Vagina (tissue), 2 donors: ENCODE measurements around the gene NMNAT3. TPM values are rescaled to one million over a fixed set of nuclear protein-coding genes. Genes with fewer than 3 reads are reported as not detected.

Experiments
- DNase-seq, 2 donors: peaks; one replicate each; pipeline ENCODE4 v3.0.0-alpha.2; 2017; ENCODE audit errors: extremely low spot score in 2 of 2
- H3K27ac ChIP-seq: fragments of 200-600 bp; sonication (generic); one replicate; pipeline ENCODE4 v1.5.1; 2019
- H3K27me3 ChIP-seq: fragments of 200-600 bp; sonication (generic); one replicate; pipeline ENCODE4 v1.5.1; 2019
- H3K36me3 ChIP-seq, 2 donors: fragments of 200-600 bp; sonication (generic); one replicate each; pipeline ENCODE4 v1.5.1; 2017 to 2019
- H3K4me1 ChIP-seq: fragments of 200-600 bp; sonication (generic); one replicate; pipeline ENCODE4 v1.5.1; 2019
- H3K4me3 ChIP-seq, 2 donors: fragments of 200-600 bp; sonication (generic); 1 replicate in 1 of 2; 2 replicates in 1 of 2; pipeline ENCODE4 v1.5.1; 2016 to 2019
- H3K9me3 ChIP-seq: fragments of 200-600 bp; sonication (generic); one replicate; pipeline ENCODE4 v1.5.1; 2019
- POLR2A ChIP-seq, 2 donors: fragments of 450-650 bp; IDR thresholded peaks; one replicate each; pipeline ENCODE4 v1.6.1; 2017; ENCODE audit warnings: antibody characterized with exemption in 2 of 2, mild to moderate bottlenecking in 2 of 2, moderate library complexity in 2 of 2
- POLR2AphosphoS5 ChIP-seq, 2 donors: sonication (generic); formaldehyde crosslinking; IDR thresholded peaks; one replicate each; pipeline ENCODE4 v1.9.0; 2017; ENCODE audit warnings: antibody characterized with exemption in 2 of 2, mild to moderate bottlenecking in 2 of 2, low read depth in 1 of 2; ENCODE audit not compliant: insufficient read depth in 1 of 2
- intact Hi-C: fragments of 100-400 bp; cut with DNase I; formaldehyde crosslinking; loops from one replicate; pipeline ENCODE4 v1.15.1; 2023
- total RNA-seq: library from RNA; depleted of rRNA; stranded (reverse); fragments of >200 nt; gene quantifications from one replicate; pipeline ENCODE4 v1.2.3, GENCODE V29; 2016
- TF ChIP-seq, protein P1 (sequence below), 3 experiments: fragments of 450-650 bp in 2 of 3; fragments of 200-600 bp in 1 of 3; sonication (generic) in 1 of 3; IDR thresholded peaks; one replicate each; pipeline ENCODE4 v1.5.1; 2017 to 2019; ENCODE audit warnings: antibody characterized with exemption in 3 of 3, mild to moderate bottlenecking in 2 of 3, moderate library complexity in 2 of 3

Gene NMNAT3
- total RNA-seq, 1 donor from 2014 or later: 17.4 TPM

DNA sequence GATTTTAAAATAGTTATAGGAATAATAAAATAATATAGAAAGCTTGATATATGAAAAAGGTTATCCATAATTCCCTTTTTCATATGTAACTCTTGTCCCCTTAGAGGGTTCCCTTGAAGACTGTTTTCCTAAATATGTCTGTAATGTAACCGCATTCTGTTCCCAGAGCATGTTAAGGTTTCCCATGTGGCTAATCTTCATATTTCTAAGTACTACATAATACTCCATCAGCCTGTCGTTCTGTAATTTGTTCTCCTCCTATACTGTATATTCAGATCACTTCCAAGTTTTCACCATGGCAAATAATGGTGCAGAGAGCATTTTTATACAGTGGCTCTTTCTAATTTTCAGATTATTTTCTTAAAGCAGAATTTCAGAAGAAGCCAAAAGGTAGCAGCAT lies 6.7 kb downstream of the NMNAT3 start:
- Histone ChIP-seq H3K4me1 (peaks cover 3% of the 10 kb centered on the region), H3K36me3 (no peaks in the 10 kb centered on the region), H3K9me3 (no peaks in the 10 kb centered on the region), H3K27ac (no peak overlapping the region), H3K4me3 (no peak overlapping the region), H3K27me3 (no peaks in the 10 kb centered on the region)
- DNase-seq: no peak
- TF ChIP-seq POLR2AphosphoS5 (IDR thresholded peaks at IDR 0.05; ENCODE audit: insufficient read depth in 1 of 2, low read depth in 1 of 2) (no peak), POLR2A (IDR thresholded peaks at IDR 0.05) (no peak)
- TF ChIP-seq, protein P1, sequence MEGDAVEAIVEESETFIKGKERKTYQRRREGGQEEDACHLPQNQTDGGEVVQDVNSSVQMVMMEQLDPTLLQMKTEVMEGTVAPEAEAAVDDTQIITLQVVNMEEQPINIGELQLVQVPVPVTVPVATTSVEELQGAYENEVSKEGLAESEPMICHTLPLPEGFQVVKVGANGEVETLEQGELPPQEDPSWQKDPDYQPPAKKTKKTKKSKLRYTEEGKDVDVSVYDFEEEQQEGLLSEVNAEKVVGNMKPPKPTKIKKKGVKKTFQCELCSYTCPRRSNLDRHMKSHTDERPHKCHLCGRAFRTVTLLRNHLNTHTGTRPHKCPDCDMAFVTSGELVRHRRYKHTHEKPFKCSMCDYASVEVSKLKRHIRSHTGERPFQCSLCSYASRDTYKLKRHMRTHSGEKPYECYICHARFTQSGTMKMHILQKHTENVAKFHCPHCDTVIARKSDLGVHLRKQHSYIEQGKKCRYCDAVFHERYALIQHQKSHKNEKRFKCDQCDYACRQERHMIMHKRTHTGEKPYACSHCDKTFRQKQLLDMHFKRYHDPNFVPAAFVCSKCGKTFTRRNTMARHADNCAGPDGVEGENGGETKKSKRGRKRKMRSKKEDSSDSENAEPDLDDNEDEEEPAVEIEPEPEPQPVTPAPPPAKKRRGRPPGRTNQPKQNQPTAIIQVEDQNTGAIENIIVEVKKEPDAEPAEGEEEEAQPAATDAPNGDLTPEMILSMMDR (IDR thresholded peaks at IDR 0.05): no peak
- intact Hi-C loops: no loop called here

- intact Hi-C loops: no loop called here
- Histone ChIP-seq H3K36me3 (no peaks in the 10 kb centered on the region), H3K27ac (no peak overlapping the region), H3K9me3 (no peaks in the 10 kb centered on the region), H3K4me3 (no peak overlapping the region), H3K27me3 (no peaks in the 10 kb centered on the region), H3K4me1 (no peaks in the 10 kb centered on the region)
- TF ChIP-seq, protein P1 (IDR thresholded peaks at IDR 0.05): no peak
- TF ChIP-seq POLR2AphosphoS5 (IDR thresholded peaks at IDR 0.05; ENCODE audit: insufficient read depth in 1 of 2, low read depth in 1 of 2) (no peak), POLR2A (IDR thresholded peaks at IDR 0.05) (no peak)
- DNase-seq: peak in 1 of 2 donors; percentile 67
These were observed 7.6 kb downstream of the NMNAT3 start for GRCh38 chr3:139670196-139670595.

GRCh38 chr3:139668332-139668731 lies 9.4 kb downstream of the NMNAT3 start:
- no peak overlapping the region for H3K4me3 ChIP-seq
- H3K36me3 ChIP-seq: no peaks in the 10 kb centered on the region
- intact Hi-C loops: no loop called here
- H3K27ac ChIP-seq: no peak overlapping the region
- no peak for DNase-seq
- no peaks in the 10 kb centered on the region for H3K4me1 ChIP-seq
- no peaks in the 10 kb centered on the region for H3K27me3 ChIP-seq
- no peaks in the 10 kb centered on the region for H3K9me3 ChIP-seq
- TF ChIP-seq POLR2AphosphoS5 (IDR thresholded peaks at IDR 0.05; ENCODE audit: insufficient read depth in 1 of 2, low read depth in 1 of 2) (no peak), POLR2A (IDR thresholded peaks at IDR 0.05) (no peak)
- TF ChIP-seq, protein P1 (IDR thresholded peaks at IDR 0.05): no peak

DNA sequence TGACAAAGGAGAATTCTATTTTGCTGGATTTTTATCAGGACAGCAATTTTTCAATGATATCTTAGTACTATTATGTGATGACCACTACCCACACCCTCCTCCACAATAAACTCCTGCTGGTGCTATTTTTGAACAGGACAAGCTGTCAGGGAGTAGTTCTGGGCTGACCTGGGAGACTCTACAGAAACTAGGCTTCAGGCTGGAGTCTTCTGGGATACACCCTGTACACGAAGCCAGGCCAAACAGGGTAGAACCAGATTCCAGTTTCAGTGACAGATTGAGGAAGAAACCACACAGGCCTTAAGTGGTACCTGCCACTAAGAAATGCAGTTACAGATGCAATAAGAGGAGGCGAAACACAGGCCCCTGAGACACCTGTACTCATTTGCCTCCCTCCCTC lies 12.8 kb downstream of the NMNAT3 start:
- Histone ChIP-seq H3K9me3 (no peaks in the 10 kb centered on the region), H3K36me3 (no peaks in the 10 kb centered on the region), H3K27ac (no peak overlapping the region), H3K4me1 (no peaks in the 10 kb centered on the region), H3K27me3 (no peaks in the 10 kb centered on the region), H3K4me3 (no peak overlapping the region)
- intact Hi-C loops: no loop called here
- TF ChIP-seq POLR2A (IDR thresholded peaks at IDR 0.05) (no peak), POLR2AphosphoS5 (IDR thresholded peaks at IDR 0.05; ENCODE audit: insufficient read depth in 1 of 2, low read depth in 1 of 2) (no peak)
- TF ChIP-seq, protein P1 (IDR thresholded peaks at IDR 0.05): no peak
- peak in 1 of 2 donors; percentile 49 for DNase-seq

GRCh38 chr3:139660269-139660668 lies 17.5 kb downstream of the NMNAT3 start:
- peaks cover 5% of the 10 kb centered on the region for H3K4me1 ChIP-seq
- no peaks in the 10 kb centered on the region for H3K36me3 ChIP-seq
- intact Hi-C loops: no loop called here
- H3K27me3 ChIP-seq: no peaks in the 10 kb centered on the region
- no peak overlapping the region for H3K27ac ChIP-seq
- no peak overlapping the region for H3K4me3 ChIP-seq
- TF ChIP-seq POLR2AphosphoS5 (IDR thresholded peaks at IDR 0.05; ENCODE audit: insufficient read depth in 1 of 2, low read depth in 1 of 2) (no peak), POLR2A (IDR thresholded peaks at IDR 0.05) (no peak)
- TF ChIP-seq, protein P1 (IDR thresholded peaks at IDR 0.05): no peak
- DNase-seq: no peak
- H3K9me3 ChIP-seq: no peaks in the 10 kb centered on the region
